H1 (cell line): ENCODE results near the gene KIFC1. TPM values are rescaled to one million over a fixed set of nuclear protein-coding genes. Genes with fewer than 3 reads are reported as not detected.

Experiments used
- CTCF ChIA-PET: fragments of 300-600 bp; sonication (Branson Sonifier 250); formaldehyde crosslinking; loops from one replicate; lab custom pipeline; 2021; ENCODE audit not compliant: partially characterized antibody; lab: Charles Lee
- POLR2A ChIA-PET: fragments of 300-600 bp; sonication (Branson Sonifier 250); formaldehyde crosslinking; loops from one replicate; lab custom pipeline; 2021; ENCODE audit warnings: inconsistent platforms; ENCODE audit not compliant: partially characterized antibody; lab: Charles Lee
- DNase-seq, 2 experiments: peaks; one replicate each; pipeline versions ENCODE4 v3.0.0 to v3.0.0-alpha.2; 2010 to 2022; ENCODE audit warnings: low spot score in 2 of 2, low read depth in 1 of 2, mixed read lengths in 1 of 2
- FAIRE-seq: peaks from 2 replicates; lab custom pipeline; 2011; peaks lifted over from hg19 to GRCh38; lab: Jason Lieb, UNC
- H2AFZ ChIP-seq: 2 replicates; pipeline ENCODE4 v1.8.1; 2012; ENCODE audit warnings: low read length, inconsistent platforms
- H2AK5ac ChIP-seq: 2 replicates; pipeline ENCODE4 v1.6.1; 2013; ENCODE audit warnings: low read depth, low read length
- H2BK120ac ChIP-seq: replicated peaks from 2 replicates; pipeline ENCODE3; 2013; ENCODE audit warnings: low read depth, low read length, inconsistent platforms
- H2BK12ac ChIP-seq: 2 replicates; pipeline ENCODE4 v1.6.1; 2013; ENCODE audit warnings: low read depth, low read length
- H2BK15ac ChIP-seq: 2 replicates; pipeline ENCODE4 v1.6.1; 2013; ENCODE audit warnings: low read length
- H2BK20ac ChIP-seq: 2 replicates; pipeline ENCODE4 v1.6.1; 2013; ENCODE audit warnings: low read length
- H2BK5ac ChIP-seq: 2 replicates; pipeline ENCODE4 v1.6.1; 2013; ENCODE audit warnings: low read depth, low read length
- H3K14ac ChIP-seq: 2 replicates; pipeline ENCODE4 v1.6.1; 2013; ENCODE audit warnings: inconsistent platforms; ENCODE audit not compliant: insufficient read length
- H3K18ac ChIP-seq: 2 replicates; pipeline ENCODE4 v1.6.1; 2013; ENCODE audit warnings: low read length; ENCODE audit errors: extremely low read depth
- H3K23ac ChIP-seq: 2 replicates; pipeline ENCODE4 v1.6.1; 2013; ENCODE audit warnings: inconsistent platforms; ENCODE audit not compliant: insufficient read length
- H3K23me2 ChIP-seq: 2 replicates; pipeline ENCODE4 v1.6.1; 2013; ENCODE audit warnings: low read depth, low read length
- H3K27ac ChIP-seq: 2 replicates; pipeline ENCODE4 v1.6.1; 2011; ENCODE audit warnings: low read depth, low read length, inconsistent platforms
- H3K27me3 ChIP-seq, 4 experiments: replicated peaks in 1 of 4; 1 replicate in 1 of 4; 2 replicates in 3 of 4; pipeline versions ENCODE4 v1.6.1 to v1.8.1; 2011 to 2013; ENCODE audit warnings: low read length in 3 of 4, mild to moderate bottlenecking in 3 of 4, inconsistent platforms in 2 of 4, mixed read lengths in 2 of 4, moderate library complexity in 1 of 4; ENCODE audit not compliant: control insufficient read depth in 3 of 4, insufficient read depth in 3 of 4; ENCODE audit errors: extremely low read depth in 1 of 4
- H3K36me3 ChIP-seq, 4 experiments: 2 replicates each; pipeline versions ENCODE4 v1.6.1 to v1.8.1; 2011 to 2013; ENCODE audit warnings: mild to moderate bottlenecking in 4 of 4, low read length in 3 of 4, moderate library complexity in 2 of 4, control low read depth in 1 of 4, inconsistent platforms in 1 of 4; ENCODE audit not compliant: insufficient read depth in 4 of 4, control insufficient read depth in 2 of 4
- H3K4ac ChIP-seq: replicated peaks from 2 replicates; pipeline ENCODE3; 2013; ENCODE audit warnings: low read length, low read depth, mixed read lengths, inconsistent platforms; ENCODE audit not compliant: insufficient read length
- H3K4me1 ChIP-seq, 4 experiments: replicated peaks in 1 of 4; 1 replicate in 1 of 4; 2 replicates in 3 of 4; pipeline versions ENCODE4 v1.6.1 to v1.8.1; 2011 to 2013; ENCODE audit warnings: low read length in 3 of 4, inconsistent platforms in 2 of 4, mixed read lengths in 1 of 4; ENCODE audit not compliant: insufficient read depth in 4 of 4, control insufficient read depth in 3 of 4
- H3K4me2 ChIP-seq, 2 experiments: 2 replicates each; pipeline versions ENCODE4 v1.6.1 to v1.8.1; 2011 to 2013; ENCODE audit warnings: low read depth in 2 of 2, low read length in 2 of 2, control low read depth in 1 of 2, inconsistent platforms in 1 of 2, mild to moderate bottlenecking in 1 of 2; ENCODE audit not compliant: insufficient read depth in 1 of 2
- H3K4me3 ChIP-seq, 4 experiments: fragments of 200-600, 300-600 bp in 1 of 4; sonication (generic), shearing (Covaris generic), sonication (Bioruptor Twin) in 1 of 4; 2 replicates each; pipeline versions ENCODE4 v1.5.1 to v1.8.1; 2011 to 2016; ENCODE audit warnings: low read length in 4 of 4, low read depth in 3 of 4, control low read depth in 2 of 4, inconsistent platforms in 2 of 4, mild to moderate bottlenecking in 2 of 4, mixed read lengths in 1 of 4, moderate library complexity in 1 of 4; ENCODE audit not compliant: insufficient read depth in 2 of 4; ENCODE audit errors: extremely low read depth in 1 of 4
- H3K56ac ChIP-seq: replicated peaks from 2 replicates; pipeline ENCODE3; 2013; ENCODE audit warnings: low read depth, mild to moderate bottlenecking, mixed read lengths, low read length, inconsistent platforms; ENCODE audit not compliant: insufficient read length
- H3K79me1 ChIP-seq: 2 replicates; pipeline ENCODE4 v1.6.1; 2013; ENCODE audit warnings: low read depth, low read length, control low read depth
- H3K79me2 ChIP-seq, 2 experiments: 2 replicates each; pipeline versions ENCODE4 v1.6.1 to v1.8.1; 2012 to 2013; ENCODE audit warnings: low read length in 2 of 2, mild to moderate bottlenecking in 2 of 2, inconsistent platforms in 1 of 2; ENCODE audit not compliant: insufficient read depth in 2 of 2, control insufficient read depth in 1 of 2
- H3K9ac ChIP-seq, 4 experiments: replicated peaks in 1 of 4; 1 replicate in 1 of 4; 2 replicates in 3 of 4; pipeline versions ENCODE4 v1.6.1 to v1.8.1; 2011 to 2013; ENCODE audit warnings: low read depth in 3 of 4, low read length in 3 of 4, control low read depth in 2 of 4, mild to moderate bottlenecking in 2 of 4, moderate library complexity in 2 of 4, inconsistent platforms in 1 of 4; ENCODE audit errors: extremely low read depth in 1 of 4
- H3K9me3 ChIP-seq, 2 experiments: 2 replicates each; pipeline versions ENCODE4 v1.6.1 to v1.8.1; 2012 to 2013; ENCODE audit warnings: mild to moderate bottlenecking in 2 of 2, moderate library complexity in 2 of 2, control low read depth in 1 of 2, inconsistent platforms in 1 of 2, low read depth in 1 of 2, low read length in 1 of 2, mixed read lengths in 1 of 2; ENCODE audit not compliant: insufficient read depth in 2 of 2
- H4K20me1 ChIP-seq, 2 experiments: replicated peaks in 1 of 2; 2 replicates each; pipeline versions ENCODE3 to v1.8.1; 2011 to 2013; ENCODE audit warnings: inconsistent platforms in 2 of 2, low read length in 2 of 2, mild to moderate bottlenecking in 1 of 2; ENCODE audit not compliant: insufficient read depth in 2 of 2, control insufficient read depth in 1 of 2
- H4K5ac ChIP-seq: 2 replicates; pipeline ENCODE4 v1.6.1; 2013; ENCODE audit warnings: low read length, low read depth, mixed read lengths, inconsistent platforms; ENCODE audit not compliant: insufficient read length
- H4K8ac ChIP-seq: 2 replicates; pipeline ENCODE4 v1.8.0; 2013; ENCODE audit warnings: mild to moderate bottlenecking, moderate library complexity, low read length, inconsistent platforms; ENCODE audit not compliant: insufficient read depth; ENCODE audit errors: extremely low read depth
- H4K91ac ChIP-seq: replicated peaks from 2 replicates; pipeline ENCODE3; 2013; ENCODE audit warnings: low read length, mixed read lengths, inconsistent platforms; ENCODE audit not compliant: insufficient read length
- CTBP2 ChIP-seq: IDR thresholded peaks from 2 replicates; pipeline ENCODE4 v1.7.0; 2011; ENCODE audit warnings: borderline replicate concordance, mild to moderate bottlenecking, moderate library complexity, mixed read lengths, low read length; ENCODE audit not compliant: insufficient read depth, insufficient read length
- EZH2 ChIP-seq: fragments of 200-600 bp; sonication (generic); IDR thresholded peaks from 2 replicates; pipeline ENCODE4 v1.7.1; 2012; ENCODE audit warnings: low read depth, mild to moderate bottlenecking, moderate library complexity, low read length, inconsistent platforms; ENCODE audit not compliant: severe bottlenecking
- NANOG ChIP-seq: IDR thresholded peaks from 2 replicates; pipeline ENCODE4 v1.6.1; 2011; ENCODE audit warnings: low read length, low read depth, mild to moderate bottlenecking, inconsistent platforms; ENCODE audit not compliant: insufficient read depth, poor library complexity, severe bottlenecking
- POLR2A ChIP-seq, 2 experiments: IDR thresholded peaks; 1 replicate in 1 of 2; 2 replicates in 1 of 2; pipeline ENCODE4 v1.6.1; 2011; ENCODE audit warnings: low read depth in 2 of 2, low read length in 2 of 2, mild to moderate bottlenecking in 2 of 2; ENCODE audit errors: control extremely low read depth in 1 of 2
- POLR2AphosphoS5 ChIP-seq: IDR thresholded peaks from 2 replicates; pipeline ENCODE4 v1.6.1; 2011; ENCODE audit warnings: low read depth, low read length
- SUZ12 ChIP-seq: fragments of 200-600 bp; sonication (generic); IDR thresholded peaks from 2 replicates; pipeline ENCODE4 v1.6.1; 2012; ENCODE audit warnings: mild to moderate bottlenecking, inconsistent platforms, low read length, moderate library complexity, mixed read lengths
- TAF7 ChIP-seq: optimal IDR thresholded peaks from 2 replicates; pipeline ENCODE3; 2011; ENCODE audit warnings: low read depth, mild to moderate bottlenecking, inconsistent platforms, low read length, moderate library complexity, borderline replicate concordance
- ZNF274 ChIP-seq: IDR thresholded peaks from 2 replicates; pipeline ENCODE4 v1.7.0; 2012; ENCODE audit warnings: low read length, borderline replicate concordance; ENCODE audit errors: extremely low read depth
- WGBS, 2 experiments: shearing (Covaris generic) in 1 of 2; methylation state at CpG; one replicate each; pipeline versions ENCODE4 v1.1.6 to v1.1.7; 2013 to 2015; ENCODE audit warnings: low lambda C conversion rate in 2 of 2, mixed read lengths in 2 of 2, inconsistent platforms in 1 of 2, low coverage in 1 of 2, missing lambda C conversion rate in 1 of 2; ENCODE audit not compliant: insufficient replicate concordance in 2 of 2, insufficient coverage in 1 of 2, insufficient read length in 1 of 2; ENCODE audit errors: extremely low coverage in 1 of 2, missing lambda C conversion rate in 1 of 2; 5-methylcytosine and 5-hydroxymethylcytosine counted together
- polyA plus RNA-seq, 7 experiments: library from polyadenylated mRNA; depleted of rRNA in 3 of 7; stranded (reverse) in 5 of 7; unstranded in 2 of 7; fragments of >200 nt in 5 of 7; fragments of 200-250 nt in 2 of 7; gene quantifications; 1 replicate in 5 of 7; 2 replicates in 1 of 7; 4 replicates in 1 of 7; pipeline versions ENCODE4 v1.2.1 to v1.2.3, GENCODE V29; 2011 to 2013; ENCODE audit warnings: missing spikeins in 2 of 7, mixed read lengths in 2 of 7
- total RNA-seq: library from RNA; stranded (reverse); fragmentation: NEBNext Ultra II Directional; extraction: Animal tissue kit (Norgen Biotek cat#: 25700); gene quantifications from 2 replicates; pipeline ENCODE4 v1.2.1, GENCODE V29; 2021

The KIFC1 gene
- total and polyA plus RNA-seq, 2 of the 8 experiments (the other 6 are each of a cell fraction or from before 2014, with no cell fraction given), result 46.6 to 64.3 TPM

DNA sequence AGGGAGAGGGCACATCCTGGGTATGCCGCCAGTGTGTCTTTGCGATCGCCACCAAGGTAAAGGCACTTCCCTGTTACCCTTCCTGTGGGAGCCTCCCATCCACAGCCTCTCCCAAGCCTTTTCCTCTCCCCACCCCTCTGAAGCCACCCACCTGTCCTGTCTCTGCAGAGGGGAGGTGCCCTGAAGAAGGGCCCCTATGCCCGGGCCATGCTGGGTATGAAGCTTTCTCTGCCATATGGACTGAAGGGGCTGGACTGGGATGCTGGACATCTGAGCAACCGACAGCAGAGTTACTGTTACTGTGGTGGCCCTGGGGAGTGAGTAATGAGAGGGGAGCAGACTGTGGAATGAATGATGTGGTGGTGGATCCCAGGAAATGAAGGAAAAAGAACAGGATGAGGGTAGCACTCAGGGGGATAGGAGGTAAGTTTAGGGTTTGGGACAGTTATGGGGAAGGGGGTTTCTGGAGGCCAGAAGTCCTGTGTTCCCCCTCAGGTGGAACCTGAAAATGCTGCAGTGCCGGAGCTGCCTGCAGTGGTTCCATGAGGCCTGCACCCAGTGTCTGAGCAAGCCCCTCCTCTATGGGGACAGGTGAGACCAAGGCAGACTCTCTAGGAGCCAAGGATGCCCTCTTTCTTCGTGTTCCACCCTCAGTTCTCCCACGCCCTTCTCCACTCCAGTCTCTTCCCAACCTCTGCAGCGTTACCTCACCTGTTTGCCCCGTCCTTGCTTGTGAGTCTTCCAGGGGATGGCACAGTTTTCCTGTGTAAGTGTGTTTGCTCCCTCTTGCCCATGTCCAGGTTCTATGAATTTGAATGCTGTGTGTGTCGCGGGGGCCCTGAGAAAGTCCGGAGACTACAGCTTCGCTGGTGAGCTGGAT, 21.9 kb downstream of the KIFC1 start:
- H3K18ac ChIP-seq, result no peak overlapping the region
- H4K91ac ChIP-seq, result no peak overlapping the region
- ChIA-PET CTCF (interaction anchor here (2.1 to 5.7 kb wide), 3 partner anchors 12 to 18 kb away, joined by 8 to 37 read pairs (median 10); no protein-coding TSS in a partner anchor), POLR2A (interaction anchor here (0.7 to 2.4 kb wide), 6 partner anchors 9 to 136 kb away, joined by 3 to 12 read pairs (median 5); no protein-coding TSS in a partner anchor)
- no peak overlapping the region for H2AK5ac ChIP-seq
- TF ChIP-seq NANOG (no peak), POLR2A (IDR thresholded peaks at IDR 0.05; ENCODE audit: control extremely low read depth in 1 of 2, low read depth in 2 of 2, low read length in 2 of 2) (peak in 1 of 2 experiments; percentile 48; a peak in 2 of 3 replicates), ZNF274 (no peak), EZH2 (no peak), POLR2AphosphoS5 (peak; percentile 51), TAF7 (no peak), CTBP2 (no peak), SUZ12 (no peak)
- peaks cover 18% of the 10 kb centered on the region for H3K23me2 ChIP-seq
- H2BK5ac ChIP-seq, result 0 out of 2 replicates have a peak overlapping the region, but pooled peaks have one; percentile 16
- H4K20me1 ChIP-seq, result peaks cover 4 to 17% of the 10 kb centered on the region in 2 experiments
- DNase-seq (no peak), FAIRE-seq (no peak)
- H3K36me3 ChIP-seq, result peaks cover 7 to 45% (median 29%) of the 10 kb centered on the region in 4 experiments; a peak in 7 of 8 replicates
- H2BK12ac ChIP-seq, result no peak overlapping the region
- peaks cover 1 to 22% (median 10%) of the 10 kb centered on the region in 4 experiments for H3K4me1 ChIP-seq
- WGBS, 2 experiments, result 92% methylated on average over 14 of the region's 14 CpGs; no CpG with 5 or more reads in 1 of the 2 experiments
- H3K4me3 ChIP-seq, result no peak overlapping the region
- peaks cover 11 to 36% of the 10 kb centered on the region in 2 experiments for H3K79me2 ChIP-seq
- no peak overlapping the region for H2BK15ac ChIP-seq
- no peak overlapping the region for H3K23ac ChIP-seq
- H3K4ac ChIP-seq, result no peak overlapping the region
- H3K9ac ChIP-seq, result no peak overlapping the region
- H3K9me3 ChIP-seq, result no peaks in the 10 kb centered on the region
- no peak overlapping the region for H2AFZ ChIP-seq
- no peaks in the 10 kb centered on the region for H3K27me3 ChIP-seq
- no peak overlapping the region for H3K56ac ChIP-seq
- no peak overlapping the region for H2BK120ac ChIP-seq
- no peak overlapping the region for H3K27ac ChIP-seq
- no peak overlapping the region for H3K14ac ChIP-seq
- no peak overlapping the region for H2BK20ac ChIP-seq
- no peak overlapping the region for H3K4me2 ChIP-seq
- no peak overlapping the region for H4K8ac ChIP-seq
- H4K5ac ChIP-seq, result no peak overlapping the region
- peaks cover 9% of the 10 kb centered on the region; the same call in 1 of the 2 replicates for H3K79me1 ChIP-seq
